Uterus (tissue), 2 donors: ENCODE results near the gene TSPAN32.

ENCODE experiments used
- CTCF ChIP-seq, 4 experiments: fragments of 200-600 bp in 2 of 4; fragments of 450-650 bp in 2 of 4; sonication (generic) in 2 of 4; IDR thresholded peaks; one replicate each; pipeline ENCODE4 v1.5.1; 2016 to 2019; ENCODE audit warnings: antibody characterized with exemption in 4 of 4, mild to moderate bottlenecking in 2 of 4, moderate library complexity in 1 of 4
- POLR2A ChIP-seq, 2 donors: fragments of 450-650 bp; IDR thresholded peaks; one replicate each; pipeline ENCODE4 v1.6.1; 2016; ENCODE audit warnings: antibody characterized with exemption in 2 of 2, mild to moderate bottlenecking in 1 of 2, moderate library complexity in 1 of 2

- no peak for TF ChIP-seq CTCF (IDR thresholded peaks at IDR 0.05)
- no peak for TF ChIP-seq POLR2A (IDR thresholded peaks at IDR 0.05)
Observed at GRCh38 chr11:2290351-2290841, 11.4 kb upstream of the TSPAN32 start.
